H54 (cell line): ENCODE data around the gene WDR3.
"Not testable (repeated sequence)": the region's sequence is repeated elsewhere in the genome, so short reads cannot be mapped to it uniquely, and the experiment has no call there.

Experiments
- DNase-seq: peaks from one replicate; pipeline ENCODE4 v3.0.0; 2011; ENCODE audit warnings: low spot score, mixed read lengths; ENCODE audit not compliant: insufficient read length
- FAIRE-seq: peaks from 3 replicates; lab custom pipeline; 2011; peaks lifted over from hg19 to GRCh38; lab: Jason Lieb, UNC
- POLR2A ChIP-seq: IDR thresholded peaks from 2 replicates; pipeline ENCODE4 v1.6.1; 2011; ENCODE audit warnings: low read depth, mild to moderate bottlenecking, low read length

Gene WDR3

GRCh38 chr1:117921991-117922390 is 7.5 kb upstream of the WDR3 start:
- TF ChIP-seq POLR2A = no peak
- DNase-seq (no peak), FAIRE-seq (no peak)

GRCh38 chr1:117922717-117923116 is 6.8 kb upstream of the WDR3 start:
- FAIRE-seq, DNase-seq: not testable (repeated sequence)

GRCh38 chr1:117925981-117926380 is 3.6 kb upstream of the WDR3 start:
- no peak for TF ChIP-seq POLR2A
- DNase-seq (no peak), FAIRE-seq (no peak)

DNA sequence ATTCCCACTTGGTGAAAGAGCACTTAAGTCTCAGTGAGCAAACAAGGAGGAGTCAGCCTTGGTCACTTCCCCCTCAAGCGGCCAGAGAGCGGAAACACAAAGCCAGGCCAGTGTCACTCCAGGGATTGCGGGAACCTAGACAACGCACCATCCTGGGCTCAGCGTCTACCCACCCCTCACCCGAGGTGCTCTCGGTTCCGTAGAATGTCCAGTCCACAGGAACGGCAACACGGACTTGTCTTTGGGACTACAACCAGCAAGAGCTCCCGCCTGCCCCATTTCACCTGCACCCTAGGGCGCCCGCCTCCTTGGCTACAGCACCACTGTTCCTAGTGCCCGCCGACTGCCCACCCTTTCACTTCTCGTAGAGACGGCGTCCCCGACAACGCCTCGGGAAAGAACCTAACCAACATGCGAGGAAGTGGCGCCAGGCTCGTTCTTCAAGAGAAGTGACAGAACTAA is 627 bp upstream of the WDR3 start:
- peak; percentile 38; the same call in 1 of the 2 replicates for TF ChIP-seq POLR2A
- peak; percentile 28 for DNase-seq
- FAIRE-seq = peak; percentile 89

GRCh38 chr1:117930173-117930447 is 571 bp downstream of the WDR3 start:
- no peak for TF ChIP-seq POLR2A
- DNase-seq = no peak
- no peak for FAIRE-seq

GRCh38 chr1:117930484-117930883 is 945 bp downstream of the WDR3 start:
- no peak for FAIRE-seq
- TF ChIP-seq POLR2A = no peak
- DNase-seq = no peak

- no peak for TF ChIP-seq POLR2A
- DNase-seq (no peak), FAIRE-seq (no peak)
These were observed 3.0 kb downstream of the WDR3 start for GRCh38 chr1:117932576-117932975.

DNA sequence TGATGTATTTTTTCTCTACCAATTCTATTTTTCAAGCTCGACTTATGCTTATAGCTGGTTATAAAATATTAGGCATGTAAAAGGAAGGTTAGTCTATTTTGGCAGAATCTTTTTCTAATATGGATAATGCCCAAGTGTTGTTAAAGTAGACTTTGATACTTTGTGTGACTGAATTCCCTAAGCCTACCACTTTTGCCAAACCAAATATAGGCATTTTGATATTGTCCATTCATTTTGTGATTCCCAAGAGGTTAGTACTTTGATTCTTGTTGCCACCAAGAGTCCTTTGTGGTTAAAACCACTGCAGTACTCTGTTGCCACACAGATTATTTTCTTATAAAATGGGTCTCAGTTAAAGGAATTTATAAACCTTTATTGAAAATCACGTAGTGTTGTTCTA is 4.2 kb downstream of the WDR3 start:
- no peak for FAIRE-seq
- no peak for TF ChIP-seq POLR2A
- DNase-seq = no peak

GRCh38 chr1:117942293-117942692 is 12.8 kb downstream of the WDR3 start:
- no peak for DNase-seq
- no peak for FAIRE-seq
- TF ChIP-seq POLR2A = no peak

GRCh38 chr1:117952386-117952785 is 22.8 kb downstream of the WDR3 start:
- FAIRE-seq (no peak), DNase-seq (no peak)
- no peak for TF ChIP-seq POLR2A

GRCh38 chr1:117959364-117959763 is 29.8 kb downstream of the WDR3 start:
- FAIRE-seq = no peak

GRCh38 chr1:117964290-117965038 is 34.9 kb downstream of the WDR3 start:
- DNase-seq (no peak), FAIRE-seq (no peak)
- no peak for TF ChIP-seq POLR2A

More at GRCh38 chr1:117959364-117959763, 29.8 kb downstream of the WDR3 start:
- TF ChIP-seq POLR2A = no peak
- no peak for DNase-seq

DNA sequence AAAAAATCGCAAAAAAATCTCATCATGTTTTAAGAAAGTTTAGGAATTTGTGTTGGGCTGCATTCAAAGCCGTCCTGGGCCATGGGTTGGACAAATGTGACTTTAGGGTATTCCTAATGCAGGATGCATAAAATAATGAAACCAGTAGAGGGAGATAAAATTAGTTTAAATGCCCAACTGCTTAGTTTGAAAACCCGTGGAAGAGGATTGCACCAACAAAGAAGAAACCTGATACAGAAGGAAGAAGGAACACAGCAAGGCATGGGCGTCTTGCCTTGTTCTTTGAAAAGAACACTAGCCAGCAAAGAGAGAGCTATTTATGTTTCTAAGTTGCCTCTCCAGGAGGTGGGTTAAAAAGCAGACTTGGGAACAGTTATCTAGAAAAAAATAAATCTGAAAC is 37.9 kb downstream of the WDR3 start:
- no peak for TF ChIP-seq POLR2A
- no peak for DNase-seq
- no peak for FAIRE-seq

DNA sequence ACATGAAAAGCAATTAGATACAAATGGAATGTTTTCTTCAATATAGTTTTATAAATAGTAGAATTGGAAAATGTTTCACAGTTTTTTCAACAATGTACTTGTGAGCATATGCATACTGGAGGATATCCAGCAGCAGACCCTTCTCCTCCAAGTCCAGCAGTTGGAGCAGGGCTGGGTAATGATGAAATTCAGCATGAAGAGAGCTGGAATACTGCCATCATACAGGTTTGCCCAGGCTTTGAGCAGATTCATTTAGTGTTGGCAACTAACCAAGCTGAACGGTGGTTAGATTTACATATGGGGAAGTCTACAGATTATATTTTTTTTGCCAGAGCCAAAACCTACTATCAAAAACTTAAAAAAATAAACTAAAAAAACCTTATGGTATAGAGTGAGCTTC is 38.3 kb downstream of the WDR3 start:
- FAIRE-seq (no peak), DNase-seq (no peak)
- TF ChIP-seq POLR2A = no peak

DNA sequence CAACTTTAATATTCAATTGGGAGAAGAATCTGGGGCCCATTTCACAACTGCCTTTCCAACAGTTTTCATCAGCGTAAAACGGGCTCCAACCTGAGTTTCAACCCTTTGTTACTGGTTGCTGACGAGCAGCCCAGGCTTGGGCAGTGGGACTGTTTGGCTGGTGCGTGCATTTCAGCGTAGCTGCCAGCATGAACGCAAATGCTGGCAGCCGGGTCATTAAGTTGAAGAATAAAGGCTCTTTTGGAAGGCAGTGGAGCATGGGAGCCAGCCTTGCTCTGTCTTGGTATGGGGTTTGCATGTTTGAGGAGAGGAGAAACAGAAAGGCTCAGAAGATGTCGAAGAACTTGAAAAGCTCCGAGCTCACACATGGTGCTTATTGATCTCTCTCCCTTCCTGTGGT is 40.7 kb downstream of the WDR3 start:
- DNase-seq (no peak), FAIRE-seq (no peak)
- TF ChIP-seq POLR2A = no peak

DNA sequence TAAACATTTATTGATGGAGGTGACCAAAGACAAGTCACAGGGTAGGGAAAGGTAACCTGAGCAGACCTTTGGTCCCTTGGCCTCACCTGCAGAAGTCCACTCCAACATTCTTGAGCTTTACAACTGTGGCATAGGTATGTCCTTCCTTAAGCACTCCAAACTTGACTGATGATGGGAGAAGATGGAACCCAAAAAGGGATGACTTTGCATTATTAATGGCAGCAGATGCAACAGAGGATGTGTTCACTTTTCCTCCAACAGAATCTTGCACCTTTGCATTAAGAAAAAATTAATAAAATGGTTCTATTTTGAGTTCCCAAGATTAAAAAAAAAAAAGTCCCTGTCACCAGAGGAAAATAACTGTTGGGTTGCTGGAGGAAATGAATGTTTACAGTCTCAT is 42.2 kb downstream of the WDR3 start:
- FAIRE-seq (no peak), DNase-seq (no peak)

More for the DNA sequence above, 42.2 kb downstream of the WDR3 start:
- no peak for TF ChIP-seq POLR2A
